K562 (cell line): Measurements from ENCODE around the gene ESD. TPM values are rescaled to one million over a fixed set of nuclear protein-coding genes. Genes with fewer than 3 reads are reported as not detected.
A peak's percentile ranks its signal among the peaks of the same experiment; 100 is the strongest.

ENCODE experiments used
- ATAC-seq: fragments of 200-7000 bp; cut with Tn5 transposase; 3 replicates; pipeline ENCODE4 v1.9.1; 2020; ENCODE audit warnings: moderate library complexity
- BruUV-seq: library from RNA; stranded (reverse); fragments of 400-500 nt; replicated peaks from 2 replicates; lab custom pipeline; 2021; lab: Mats Ljungman, UMichigan
- CTCF ChIA-PET: fragments of 300-600 bp; formaldehyde crosslinking; extraction: SDS; loops from one replicate; lab custom pipeline; 2021; ENCODE audit warnings: low intra/inter-chr PET ratio; lab: Yijun Ruan, JAX
- POLR2A ChIA-PET: fragments of 300-600, 350-650 bp; sonication (Branson Sonifier 250); formaldehyde crosslinking; extraction: SDS; loops from one replicate; lab custom pipeline; 2021; ENCODE audit warnings: antibody characterized with exemption, inconsistent platforms; lab: Yijun Ruan, JAX
- DNase-seq, 4 experiments: peaks; one replicate each; pipeline versions ENCODE4 v3.0.0 to v3.0.0-alpha.2; 2011 to 2018; ENCODE audit warnings: low spot score in 3 of 4, mixed read lengths in 3 of 4; ENCODE audit errors: extremely low read depth in 1 of 4
- FAIRE-seq: peaks from 2 replicates; lab custom pipeline; 2011; peaks lifted over from hg19 to GRCh38; lab: Jason Lieb, UNC
- H2AFZ ChIP-seq: 2 replicates; pipeline ENCODE4 v1.6.0; 2011; ENCODE audit warnings: low read depth, low read length, control low read depth, inconsistent platforms
- H3K27ac ChIP-seq: fragments of 200-600 bp; 3 replicates; pipeline ENCODE4 v1.8.0; 2011; ENCODE audit warnings: low read depth, mild to moderate bottlenecking, control low read depth, inconsistent platforms, low read length, moderate library complexity, mixed read lengths; ENCODE audit errors: extremely low read depth
- H3K27me3 ChIP-seq, 2 experiments: fragments of 300-600 bp in 1 of 2; 2 replicates in 1 of 2; 3 replicates in 1 of 2; pipeline versions ENCODE4 v1.6.0 to v1.8.0; 2011; ENCODE audit warnings: inconsistent platforms in 2 of 2, low read length in 2 of 2, mild to moderate bottlenecking in 1 of 2, mixed read lengths in 1 of 2, moderate library complexity in 1 of 2; ENCODE audit not compliant: control insufficient read depth in 2 of 2, insufficient read depth in 2 of 2
- H3K36me3 ChIP-seq: fragments of 300-600 bp; 3 replicates; pipeline ENCODE4 v1.8.0; 2011; ENCODE audit warnings: mild to moderate bottlenecking, low read length, inconsistent platforms; ENCODE audit not compliant: control insufficient read depth, insufficient read depth
- H3K4me1 ChIP-seq, 2 experiments: fragments of 200-600 bp in 1 of 2; replicated peaks in 1 of 2; 2 replicates in 1 of 2; 3 replicates in 1 of 2; pipeline versions ENCODE4 v1.5.1 to v1.8.0; 2011; ENCODE audit warnings: inconsistent platforms in 2 of 2, low read length in 2 of 2, mild to moderate bottlenecking in 1 of 2, mixed read lengths in 1 of 2, moderate library complexity in 1 of 2; ENCODE audit not compliant: control insufficient read depth in 2 of 2, insufficient read depth in 2 of 2
- H3K4me2 ChIP-seq: 2 replicates; pipeline ENCODE4 v1.6.1; 2011; ENCODE audit warnings: low read length, control low read depth, inconsistent platforms, mixed read lengths; ENCODE audit not compliant: insufficient read depth
- H3K4me3 ChIP-seq: fragments of 200-600 bp; sonication (generic), shearing (Covaris generic); 2 replicates; pipeline ENCODE4 v1.5.1; 2016; ENCODE audit warnings: control low read depth, inconsistent platforms
- H3K79me2 ChIP-seq: fragments of 200-600 bp; 3 replicates; pipeline ENCODE4 v1.8.0; 2011; ENCODE audit warnings: low read length, inconsistent platforms; ENCODE audit not compliant: control insufficient read depth, insufficient read depth
- H3K9ac ChIP-seq, 2 experiments: 2 replicates each; pipeline versions ENCODE4 v1.6.0 to v1.6.1; 2011; ENCODE audit warnings: low read depth in 2 of 2, low read length in 2 of 2, control low read depth in 1 of 2, inconsistent platforms in 1 of 2, mild to moderate bottlenecking in 1 of 2, mixed read lengths in 1 of 2; ENCODE audit not compliant: insufficient read depth in 1 of 2
- H3K9me1 ChIP-seq: one replicate; pipeline ENCODE4 v1.6.0; 2011; ENCODE audit warnings: inconsistent platforms, mild to moderate bottlenecking, low read length, moderate library complexity; ENCODE audit not compliant: control insufficient read depth, insufficient read depth
- H3K9me3 ChIP-seq: replicated peaks from 2 replicates; pipeline ENCODE4 v1.5.1; 2011; ENCODE audit warnings: low read depth, low read length, inconsistent platforms; ENCODE audit not compliant: control insufficient read depth, insufficient read depth
- H4K20me1 ChIP-seq: replicated peaks from 2 replicates; pipeline ENCODE4 v1.6.1; 2011; ENCODE audit warnings: low read length, inconsistent platforms, mixed read lengths; ENCODE audit not compliant: control insufficient read depth, insufficient read depth
- AFF1 ChIP-seq, 2 experiments: fragments of 450-650 bp; IDR thresholded peaks; 2 replicates each; pipeline ENCODE4 v1.6.1; 2018; ENCODE audit warnings: mild to moderate bottlenecking in 2 of 2, low read depth in 1 of 2; ENCODE audit not compliant: partially characterized antibody in 2 of 2
- ELF1 ChIP-seq: fragments of 200-800 bp; sonication (Bioruptor generic); IDR thresholded peaks from 2 replicates; pipeline ENCODE4 v1.6.1; 2016; ENCODE audit warnings: missing genetic modification characterization, missing compliant biosample characterization
- MED1 ChIP-seq: sonication (generic); formaldehyde crosslinking; IDR thresholded peaks from 2 replicates; pipeline ENCODE4 v1.8.1; 2023; ENCODE audit warnings: missing genetic modification reagents, borderline replicate concordance
- MEIS2 ChIP-seq: fragments of 450-650 bp; IDR thresholded peaks from 2 replicates; pipeline ENCODE4 v1.6.1; 2014; ENCODE audit warnings: mild to moderate bottlenecking; ENCODE audit not compliant: partially characterized antibody
- PKNOX1 ChIP-seq: fragments of 450-650 bp; IDR thresholded peaks from 2 replicates; pipeline ENCODE4 v1.6.1; 2016
- PTRF ChIP-seq: fragments of 450-650 bp; IDR thresholded peaks from 2 replicates; pipeline ENCODE4 v1.6.1; 2016; ENCODE audit warnings: mild to moderate bottlenecking, missing genetic modification characterization, missing compliant biosample characterization
- PYGO2 ChIP-seq: fragments of 450-650 bp; IDR thresholded peaks from 2 replicates; pipeline ENCODE4 v1.6.1; 2016; ENCODE audit warnings: mild to moderate bottlenecking, missing genetic modification characterization, moderate library complexity, missing compliant biosample characterization
- RBM22 ChIP-seq: fragments of 200-400 bp; formaldehyde crosslinking; IDR thresholded peaks from 2 replicates; pipeline ENCODE4 v1.6.1; 2018; ENCODE audit warnings: low read length, low read depth; ENCODE audit not compliant: poor library complexity, severe bottlenecking
- TEAD2 ChIP-seq: fragments of 450-650 bp; IDR thresholded peaks from 2 replicates; pipeline ENCODE4 v1.6.1; 2016; ENCODE audit warnings: missing genetic modification characterization, control low read depth, missing compliant biosample characterization
- ZNF12 ChIP-seq: sonication (generic); formaldehyde crosslinking; IDR thresholded peaks from 2 replicates; pipeline ENCODE4 v1.4.0; 2020; ENCODE audit warnings: mild to moderate bottlenecking, missing genetic modification reagents
- ZNF263 ChIP-seq: sonication (generic); formaldehyde crosslinking; IDR thresholded peaks from 2 replicates; pipeline ENCODE4 v1.8.0; 2022; ENCODE audit warnings: mild to moderate bottlenecking, missing genetic modification reagents, borderline replicate concordance
- ZNF408 ChIP-seq: fragments of 250-450 bp; sonication (Bioruptor Pico); IDR thresholded peaks from 2 replicates; pipeline ENCODE4 v1.4.0; 2020; ENCODE audit warnings: low read depth, mild to moderate bottlenecking, moderate library complexity
- WGBS: fragments of 100-300 bp; shearing (Covaris generic); methylation state at CpG from one replicate; pipeline ENCODE4 v1.1.6; 2016; ENCODE audit warnings: low coverage, mixed read lengths; ENCODE audit not compliant: insufficient coverage; ENCODE audit errors: missing lambda C conversion rate; 5-methylcytosine and 5-hydroxymethylcytosine counted together
- in situ Hi-C: fragments of 300-500 bp; cut with MboI; formaldehyde crosslinking; loops from 4 replicates; pipeline ENCODE4 v1.15.0; 2018; ENCODE audit warnings: inconsistent platforms, mixed read lengths
- intact Hi-C: fragments of 100-400 bp; cut with micrococcal nuclease; formaldehyde crosslinking; loops from 2 replicates; pipeline ENCODE4 v1.14.2; 2022
- polyA plus RNA-seq, 8 experiments: library from polyadenylated mRNA; depleted of rRNA in 4 of 8; stranded (reverse) in 5 of 8; unstranded in 3 of 8; fragments of >200 nt; fragmentation: Nextera tagmentation in 2 of 8; fragmentation: Illumina TruSeq in 1 of 8; extraction: Ambion mirVana in 2 of 8; extraction: Trizol in 1 of 8; gene quantifications; 2 replicates each; pipeline versions ENCODE4 v1.2.1 to v1.2.3, GENCODE V29; 2011 to 2014; ENCODE audit warnings: inconsistent platforms in 1 of 8, missing spikeins in 1 of 8
- total RNA-seq, 7 experiments: library from RNA; depleted of rRNA in 6 of 7; stranded (reverse); fragments of >200 nt in 6 of 7; fragmentation: Illumina TruSeq in 2 of 7; extraction: Trizol in 2 of 7; gene quantifications; 2 replicates each; pipeline versions ENCODE4 v1.2.1 to v1.2.3, GENCODE V29; 2011 to 2021; ENCODE audit warnings: low replicate concordance in 1 of 7

The ESD gene
- total and polyA plus RNA-seq, 9 of the 15 experiments (the other 6 are each of a cell fraction or from before 2014, with no cell fraction given) = 88.9 to 402 (median 232) TPM

- TF ChIP-seq PKNOX1 (peak; percentile 25; the same call in 1 of the 2 replicates), MEIS2 (peak; percentile 48), PTRF (tag) (no peak), ZNF12 (CRISPR knock-in tag) (no peak)
These were observed 60.2 kb downstream of the ESD start (continued) for GRCh38 chr13:46736541-46737310.

- POLR2A ChIA-PET = interaction anchor here (0.6 to 0.7 kb wide), 2 partner anchors 184 to 492 kb away, joined by 3 to 4 read pairs; no protein-coding TSS in a partner anchor
- in situ Hi-C loops = no loop called here
- CTCF ChIA-PET = no interaction called here
- TF ChIP-seq ELF1 (tag) = no peak
- no peak for TF ChIP-seq PYGO2 (tag)
- no peak for TF ChIP-seq RBM22
- TF ChIP-seq AFF1 (IDR thresholded peaks at IDR 0.05; ENCODE audit: low read depth in 1 of 2, partially characterized antibody in 2 of 2) = no peak
- no peak for TF ChIP-seq ZNF263 (CRISPR knock-in tag)
- TF ChIP-seq ZNF408 (CRISPR knock-in tag) = no peak
- TF ChIP-seq TEAD2 (tag) = no peak
- no peak for TF ChIP-seq MED1 (CRISPR knock-in tag)
These were observed 61.5 kb downstream of the ESD start for GRCh38 chr13:46735425-46735824.

More at GRCh38 chr13:46735425-46735824, 61.5 kb downstream of the ESD start:
- FAIRE-seq = no peak
- Histone ChIP-seq H3K79me2 (no peaks in the 10 kb centered on the region), H3K9me1 (no peaks in the 10 kb centered on the region), H4K20me1 (no peaks in the 10 kb centered on the region), H3K9me3 (no peaks in the 10 kb centered on the region), H3K4me3 (no peak overlapping the region), H3K27me3 (no peaks in the 10 kb centered on the region), H3K9ac (no peak overlapping the region), H3K4me2 (no peak overlapping the region), H3K36me3 (peaks cover 16% of the 10 kb centered on the region; the same call in 2 of the 3 replicates), H3K4me1 (no peaks in the 10 kb centered on the region), H2AFZ (no peak overlapping the region), H3K27ac (no peak overlapping the region)
- DNase-seq = no peak
- ATAC-seq = no peak
- intact Hi-C loops = no loop called here
- 95% methylated on average over 2 of the region's 3 CpGs for WGBS
- no TSS peak for BruUV-seq
